Esophagus squamous epithelium (tissue), 5 donors: ENCODE measurements around the gene NLRP4. TPM values are rescaled to one million over a fixed set of nuclear protein-coding genes. Genes with fewer than 3 reads are reported as not detected.

ENCODE experiments used
- DNase-seq: peaks from one replicate; lab custom pipeline; 2025; lab: John Stamatoyannopoulos, UW
- H3K27ac ChIP-seq, 4 donors: fragments of 200-600 bp; sonication (generic); one replicate each; pipeline ENCODE4 v1.5.1; 2016 to 2019; ENCODE audit warnings: mild to moderate bottlenecking in 1 of 4
- H3K27me3 ChIP-seq, 4 donors: fragments of 200-600 bp; sonication (generic); 1 replicate in 3 of 4; 2 replicates in 1 of 4; pipeline versions ENCODE4 v1.5.1 to v1.6.0; 2017 to 2021; ENCODE audit warnings: antibody characterized with exemption in 1 of 4
- H3K36me3 ChIP-seq, 3 donors: fragments of 200-600 bp; sonication (generic); one replicate each; pipeline ENCODE4 v1.5.1; 2016 to 2019
- H3K4me1 ChIP-seq, 3 donors: fragments of 200-600 bp; sonication (generic); one replicate each; pipeline ENCODE4 v1.5.1; 2017 to 2019
- H3K4me3 ChIP-seq, 4 donors: fragments of 200-600 bp; sonication (generic); 1 replicate in 3 of 4; 2 replicates in 1 of 4; pipeline ENCODE4 v1.5.1; 2016 to 2019; ENCODE audit warnings: mild to moderate bottlenecking in 2 of 4, moderate library complexity in 1 of 4
- H3K9me3 ChIP-seq, 3 donors: fragments of 200-600 bp; sonication (generic); one replicate each; pipeline ENCODE4 v1.5.1; 2016 to 2019
- CTCF ChIP-seq, 6 experiments: fragments of 450-650 bp in 4 of 6; fragments of 200-600 bp in 2 of 6; sonication (generic) in 2 of 6; IDR thresholded peaks; one replicate each; pipeline ENCODE4 v1.5.1; 2016 to 2019; ENCODE audit warnings: antibody characterized with exemption in 6 of 6, mild to moderate bottlenecking in 4 of 6, moderate library complexity in 4 of 6
- POLR2A ChIP-seq, 4 donors: fragments of 450-650 bp; IDR thresholded peaks; one replicate each; pipeline ENCODE4 v1.6.1; 2017; ENCODE audit warnings: antibody characterized with exemption in 4 of 4, mild to moderate bottlenecking in 4 of 4, moderate library complexity in 3 of 4
- WGBS, 2 donors: methylation state at CpG; one replicate each; pipeline ENCODE4 v1.1.5; 2018; 5-methylcytosine and 5-hydroxymethylcytosine counted together
- intact Hi-C: fragments of 100-400 bp; cut with DNase I; formaldehyde crosslinking; loops from one replicate; pipeline ENCODE4 v1.15.0; 2022
- total RNA-seq, 4 donors: library from RNA; depleted of rRNA; stranded (reverse); fragments of >200 nt; gene quantifications; one replicate each; pipeline ENCODE4 v1.1.0, GENCODE V29; 2016
- donor health status: DM: yes; HTN: yes; CAD: no.

The NLRP4 gene
- total RNA-seq, 4 donors from 2014 or later: 0.30 TPM; not detected in 3

- intact Hi-C loops: no loop called here
- Histone ChIP-seq H3K9me3 (peaks cover 0 to 1% (median 0%) of the 10 kb centered on the region in 3 donors), H3K27ac (no peak overlapping the region), H3K4me1 (no peaks in the 10 kb centered on the region), H3K27me3 (no peaks in the 10 kb centered on the region), H3K36me3 (no peaks in the 10 kb centered on the region), H3K4me3 (no peak overlapping the region)
- TF ChIP-seq CTCF (IDR thresholded peaks at IDR 0.05) (no peak), POLR2A (IDR thresholded peaks at IDR 0.05) (no peak)
- 54 to 60% methylated on average over 4 of the region's 4 CpGs for WGBS, 2 donors
- no peak for DNase-seq
Measured at GRCh38 chr19:55857149-55857548, 20.8 kb downstream of the NLRP4 start.

- no peaks in the 10 kb centered on the region for H3K9me3 ChIP-seq
- TF ChIP-seq POLR2A (IDR thresholded peaks at IDR 0.05): no peak
- TF ChIP-seq CTCF (IDR thresholded peaks at IDR 0.05): no peak
- WGBS, 2 donors: 73 to 88% methylated on average over 15 to 23 of the region's 23 CpGs
- H3K27ac ChIP-seq: no peak overlapping the region
- DNase-seq: no peak
- no peak overlapping the region for H3K4me3 ChIP-seq
- H3K27me3 ChIP-seq: no peaks in the 10 kb centered on the region
- intact Hi-C loops: no loop called here
- H3K36me3 ChIP-seq: no peaks in the 10 kb centered on the region
- no peaks in the 10 kb centered on the region for H3K4me1 ChIP-seq
Measured at GRCh38 chr19:55857974-55858373, 21.6 kb downstream of the NLRP4 start.

- TF ChIP-seq POLR2A (IDR thresholded peaks at IDR 0.05) (no peak), CTCF (IDR thresholded peaks at IDR 0.05) (no peak)
- no peak for DNase-seq
- H3K36me3 ChIP-seq: no peaks in the 10 kb centered on the region
- no peaks in the 10 kb centered on the region for H3K27me3 ChIP-seq
- no peaks in the 10 kb centered on the region for H3K9me3 ChIP-seq
- no peak overlapping the region for H3K27ac ChIP-seq
- no peaks in the 10 kb centered on the region for H3K4me1 ChIP-seq
- 78 to 87% methylated on average over 6 to 13 of the region's 14 CpGs for WGBS, 2 donors
- H3K4me3 ChIP-seq: no peak overlapping the region
- intact Hi-C loops: no loop called here
Measured at GRCh38 chr19:55858401-55858800, 22.1 kb downstream of the NLRP4 start.

- WGBS, 2 donors: 47 to 62% methylated on average over 5 of the region's 5 CpGs
Measured at GRCh38 chr19:55858969-55859368, 22.6 kb downstream of the NLRP4 start.

GRCh38 chr19:55866521-55866920 lies 30.2 kb downstream of the NLRP4 start:
- Histone ChIP-seq H3K4me1 (no peaks in the 10 kb centered on the region), H3K9me3 (peaks cover 0 to 21% (median 0%) of the 10 kb centered on the region in 3 donors), H3K36me3 (no peaks in the 10 kb centered on the region), H3K27me3 (no peaks in the 10 kb centered on the region), H3K4me3 (no peak overlapping the region), H3K27ac (no peak overlapping the region)
- DNase-seq: no peak
- no peak for TF ChIP-seq CTCF (IDR thresholded peaks at IDR 0.05)
- TF ChIP-seq POLR2A (IDR thresholded peaks at IDR 0.05): no peak
- intact Hi-C loops: no loop called here
- 42 to 44% methylated on average over 3 of the region's 3 CpGs for WGBS, 2 donors

More at GRCh38 chr19:55858969-55859368, 22.6 kb downstream of the NLRP4 start:
- DNase-seq: no peak
- Histone ChIP-seq H3K27ac (no peak overlapping the region), H3K9me3 (no peaks in the 10 kb centered on the region), H3K27me3 (no peaks in the 10 kb centered on the region), H3K36me3 (no peaks in the 10 kb centered on the region), H3K4me1 (no peaks in the 10 kb centered on the region), H3K4me3 (no peak overlapping the region)
- no peak for TF ChIP-seq POLR2A (IDR thresholded peaks at IDR 0.05)
- no peak for TF ChIP-seq CTCF (IDR thresholded peaks at IDR 0.05)
- intact Hi-C loops: no loop called here
